Prostate gland (tissue), 2 donors: Measurements from ENCODE around the gene XAGE1B.

Source experiments
- CTCF ChIP-seq, 4 experiments: fragments of 200-600 bp in 2 of 4; fragments of 450-650 bp in 2 of 4; sonication (generic) in 2 of 4; IDR thresholded peaks; 1 replicate in 3 of 4; 2 replicates in 1 of 4; pipeline ENCODE4 v1.5.1; 2016 to 2019; ENCODE audit warnings: antibody characterized with exemption in 4 of 4, mild to moderate bottlenecking in 2 of 4, moderate library complexity in 2 of 4
- POLR2A ChIP-seq: fragments of 450-650 bp; IDR thresholded peaks from one replicate; pipeline ENCODE4 v1.6.1; 2016; ENCODE audit warnings: antibody characterized with exemption, mild to moderate bottlenecking
- POLR2AphosphoS5 ChIP-seq: sonication (generic); formaldehyde crosslinking; IDR thresholded peaks from one replicate; pipeline ENCODE4 v1.6.1; 2017; ENCODE audit warnings: antibody characterized with exemption

DNA sequence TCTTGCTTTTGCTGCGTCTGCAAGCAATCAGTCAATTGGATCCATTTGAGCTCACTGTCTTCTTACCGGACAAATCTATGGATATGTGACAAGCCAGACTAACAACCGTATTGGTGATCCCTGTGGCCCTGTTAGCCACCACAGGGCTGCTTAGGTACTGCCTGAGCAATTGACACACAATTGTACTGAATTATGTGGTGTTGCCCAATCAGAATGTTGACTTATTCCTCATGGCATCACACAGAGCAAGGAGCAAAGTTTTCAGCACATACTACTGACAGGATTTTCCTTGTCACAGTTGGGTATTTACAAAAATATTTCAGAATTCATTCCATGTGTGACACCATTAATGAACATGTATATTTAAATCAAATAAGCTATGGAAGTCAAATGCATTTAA, 41.3 kb upstream of the XAGE1B start:
- TF ChIP-seq CTCF (IDR thresholded peaks at IDR 0.05): no peak
- TF ChIP-seq POLR2A: no peak
- no peak for TF ChIP-seq POLR2AphosphoS5
